Fibroblast of skin of abdomen (primary cell): ENCODE measurements around the gene TMEM179B.

ENCODE experiments used
- DNase-seq: peaks from one replicate; pipeline ENCODE4 v3.0.0-alpha.2; 2013

TMEM179B gene

DNA sequence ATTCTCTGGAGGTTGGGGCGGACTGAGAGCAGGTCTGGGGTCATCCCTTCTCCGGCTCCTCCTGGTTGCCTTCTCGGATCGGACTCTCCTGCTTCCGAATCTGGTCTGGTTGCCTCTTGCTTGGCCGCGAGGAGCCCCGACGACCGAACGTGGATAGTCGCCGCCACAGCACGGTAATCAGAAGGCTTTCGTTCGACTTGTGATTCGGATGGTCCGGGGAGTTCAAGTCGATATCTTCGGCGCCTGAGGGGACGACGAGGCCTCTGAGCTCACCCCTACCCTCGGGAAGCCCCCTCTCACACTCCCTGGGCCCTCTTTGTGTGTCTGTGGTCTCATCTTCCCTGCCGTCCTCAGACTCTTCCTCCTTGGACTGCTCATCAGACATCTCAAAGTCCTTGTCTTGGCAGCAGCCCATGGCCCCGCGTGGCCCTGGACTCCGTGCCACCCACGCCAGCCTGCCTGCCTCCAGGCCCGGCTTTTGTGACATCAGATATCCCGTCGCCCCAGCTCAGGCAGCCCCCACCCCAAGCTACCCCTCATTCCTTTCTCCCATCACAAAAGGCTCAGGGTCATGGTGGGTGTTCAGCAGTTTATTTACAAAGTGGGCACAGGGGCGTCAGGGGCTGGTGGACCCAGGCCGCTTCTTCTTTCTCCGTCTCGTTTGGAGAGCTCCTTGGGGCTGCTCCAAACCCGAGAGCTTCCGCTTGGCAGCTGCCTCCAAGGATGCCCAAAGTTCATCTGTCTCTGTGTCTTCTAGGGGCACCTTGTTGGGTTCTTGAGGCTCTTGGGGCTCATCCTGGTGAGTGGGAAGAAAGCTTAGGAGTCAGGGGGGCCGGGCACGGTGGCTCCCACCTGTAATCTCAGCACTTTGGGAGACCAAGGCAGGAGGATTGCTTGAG, 45.4 kb downstream of the TMEM179B start, which contains the start of gene TEX54:
Gene TEX54, minus strand, starts transcription at position 506 of the 899 bp plus-strand sequence.
- no peak for DNase-seq

DNA sequence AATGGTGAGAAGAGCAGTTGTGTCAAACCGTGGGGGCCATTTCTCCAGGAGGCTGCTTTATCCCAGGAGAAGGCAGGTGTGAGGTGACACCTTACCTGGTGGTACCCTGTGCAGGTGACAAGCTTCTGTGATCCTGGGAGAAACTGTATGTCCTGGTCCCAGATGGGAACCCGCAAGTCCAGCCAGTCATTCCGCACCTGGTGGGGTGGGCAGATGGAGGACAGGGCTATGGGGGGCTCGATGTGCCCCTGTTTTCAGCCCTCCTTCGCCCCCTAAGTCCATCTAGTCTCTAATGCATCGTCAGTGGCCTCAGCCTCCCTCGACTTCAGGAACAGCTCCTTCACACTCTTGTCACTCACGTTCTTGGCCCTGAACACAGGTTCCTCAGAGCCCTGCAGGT, 48.1 kb downstream of the TMEM179B start:
- no peak for DNase-seq

DNA sequence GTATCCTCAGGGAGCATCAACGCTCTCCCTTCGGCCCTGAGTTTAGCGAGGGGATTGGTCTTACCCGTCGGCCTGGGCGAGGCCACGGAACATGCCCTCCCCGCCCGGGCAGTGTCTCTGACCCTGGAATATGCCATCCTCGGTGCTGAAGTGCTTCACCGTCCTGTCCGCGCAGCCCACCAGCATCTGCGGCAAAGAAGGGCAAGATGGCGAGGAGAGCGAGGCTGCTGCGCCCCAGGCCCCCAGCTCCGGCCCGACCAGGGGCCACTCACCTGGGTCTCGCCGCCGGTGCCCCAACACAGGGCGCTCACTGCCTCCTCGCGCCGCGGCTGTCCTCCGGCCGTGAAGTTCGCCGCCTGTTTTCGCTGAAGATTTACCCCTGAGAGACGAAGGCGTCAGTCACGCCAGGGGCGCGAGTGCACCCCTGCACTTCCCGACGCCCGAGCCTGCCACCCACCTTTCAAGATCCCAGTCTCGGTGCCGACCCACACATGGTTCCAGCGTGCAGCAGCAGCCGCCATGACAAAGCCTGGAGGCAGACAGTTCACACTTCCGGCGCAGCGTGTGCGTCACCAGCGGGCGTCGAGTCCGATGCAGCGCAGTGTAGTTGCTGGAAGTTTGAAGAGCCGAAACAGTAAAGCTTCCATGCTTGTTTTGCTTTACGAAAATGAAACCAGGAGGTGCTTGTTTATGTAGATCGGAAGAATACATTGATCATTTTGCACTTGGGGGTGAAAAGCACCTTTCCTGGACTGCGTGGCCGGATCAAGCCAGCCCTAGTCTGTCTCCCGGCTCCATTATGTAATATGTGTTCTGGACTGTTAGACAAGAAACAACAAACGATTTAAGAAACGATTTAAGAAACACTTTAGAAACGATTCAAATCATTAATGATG, 52.1 kb downstream of the TMEM179B start, which contains the start of gene WDR74:
Gene WDR74, minus strand, starts transcription at position 541 of the 896 bp plus-strand sequence. Its CDS starts 20 bp downstream, at position 521.
- peak; percentile 93 for DNase-seq
